ENCODE measurements around the gene ANTXR1.

DNA sequence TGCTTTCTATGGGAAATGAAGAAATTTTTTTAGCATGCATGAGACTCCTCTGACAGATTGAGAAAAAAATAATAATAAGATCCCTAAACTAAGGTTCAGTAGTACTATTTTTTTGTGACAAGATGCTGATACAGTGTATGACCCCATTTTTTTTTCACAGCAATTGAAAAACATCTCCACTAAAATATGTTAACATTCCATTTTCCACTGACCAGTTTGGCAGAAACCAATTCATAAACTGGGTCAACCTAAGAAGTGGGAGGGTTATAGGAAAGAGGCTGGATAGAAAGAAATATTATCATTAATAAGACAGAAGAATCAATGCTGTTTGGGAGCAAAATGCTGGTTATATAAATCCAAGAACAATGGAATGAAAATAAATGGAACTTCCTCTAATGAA lies 182.7 kb downstream of the ANTXR1 start:
- TF ChIP-seq JUN (IDR thresholded peaks at IDR 0.05; ENCODE audit: borderline replicate concordance, insufficient read depth, insufficient read length, low read depth), result no peak
- TF ChIP-seq, protein P1, sequence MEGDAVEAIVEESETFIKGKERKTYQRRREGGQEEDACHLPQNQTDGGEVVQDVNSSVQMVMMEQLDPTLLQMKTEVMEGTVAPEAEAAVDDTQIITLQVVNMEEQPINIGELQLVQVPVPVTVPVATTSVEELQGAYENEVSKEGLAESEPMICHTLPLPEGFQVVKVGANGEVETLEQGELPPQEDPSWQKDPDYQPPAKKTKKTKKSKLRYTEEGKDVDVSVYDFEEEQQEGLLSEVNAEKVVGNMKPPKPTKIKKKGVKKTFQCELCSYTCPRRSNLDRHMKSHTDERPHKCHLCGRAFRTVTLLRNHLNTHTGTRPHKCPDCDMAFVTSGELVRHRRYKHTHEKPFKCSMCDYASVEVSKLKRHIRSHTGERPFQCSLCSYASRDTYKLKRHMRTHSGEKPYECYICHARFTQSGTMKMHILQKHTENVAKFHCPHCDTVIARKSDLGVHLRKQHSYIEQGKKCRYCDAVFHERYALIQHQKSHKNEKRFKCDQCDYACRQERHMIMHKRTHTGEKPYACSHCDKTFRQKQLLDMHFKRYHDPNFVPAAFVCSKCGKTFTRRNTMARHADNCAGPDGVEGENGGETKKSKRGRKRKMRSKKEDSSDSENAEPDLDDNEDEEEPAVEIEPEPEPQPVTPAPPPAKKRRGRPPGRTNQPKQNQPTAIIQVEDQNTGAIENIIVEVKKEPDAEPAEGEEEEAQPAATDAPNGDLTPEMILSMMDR (IDR thresholded peaks at IDR 0.05; ENCODE audit: extremely low read depth in 1 of 2, insufficient read depth in 1 of 2, low read depth in 1 of 2, low read length in 2 of 2), result no peak
